Hematopoietic multipotent progenitor cell treated with erythropoietin and hydrocortisone succinate and interleukin-3 and kit ligand, for 17 days (in vitro differentiated cells): ENCODE measurements around the gene DNAJC6.

ENCODE experiments used
- DNase-seq: peaks from one replicate; pipeline ENCODE4 v3.0.0-alpha.2; 2015; ENCODE audit warnings: low spot score

The DNAJC6 gene

GRCh38 chr1:65292861-65293593, 16.3 kb upstream of the DNAJC6 start:
- DNase-seq = peak; percentile 90

DNA sequence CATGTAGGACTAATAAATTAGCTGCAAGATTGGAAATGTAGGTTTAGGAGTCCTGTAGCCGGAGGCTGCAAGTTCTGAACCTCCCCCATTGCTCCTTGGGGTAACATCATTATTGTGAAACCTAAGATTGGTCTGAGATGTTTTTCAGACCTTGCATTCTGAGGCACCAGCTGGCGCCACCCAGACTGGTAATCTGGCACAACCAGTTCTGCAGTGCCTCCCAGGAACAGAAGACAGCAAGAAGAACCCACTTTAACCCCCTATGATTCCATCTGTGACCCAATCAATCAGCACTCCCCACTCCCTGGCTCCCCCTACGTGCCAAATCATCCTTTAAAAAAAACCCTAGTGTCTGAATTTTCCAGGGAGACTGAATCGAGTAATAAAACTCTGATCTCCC, 11.6 kb upstream of the DNAJC6 start:
- peak; percentile 62 for DNase-seq

DNA sequence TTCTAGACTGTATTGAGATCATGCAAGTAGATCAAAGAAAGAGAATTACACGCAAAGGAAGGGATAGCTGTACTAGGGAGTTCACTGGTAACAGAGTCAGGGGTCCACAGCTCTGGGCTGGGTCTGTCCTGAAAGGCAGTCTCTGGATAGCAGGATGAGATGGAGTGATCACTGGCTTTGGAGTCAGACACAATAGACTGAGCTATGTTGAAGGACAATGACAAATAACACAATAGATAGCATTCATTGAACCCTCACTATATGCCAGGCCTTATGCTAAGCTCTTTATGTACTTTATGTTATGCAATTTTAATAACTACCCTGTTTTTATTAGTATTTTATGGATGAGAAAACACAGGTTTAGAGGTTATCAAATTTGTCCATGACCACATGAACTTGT, 10.0 kb upstream of the DNAJC6 start:
- DNase-seq = no peak

DNA sequence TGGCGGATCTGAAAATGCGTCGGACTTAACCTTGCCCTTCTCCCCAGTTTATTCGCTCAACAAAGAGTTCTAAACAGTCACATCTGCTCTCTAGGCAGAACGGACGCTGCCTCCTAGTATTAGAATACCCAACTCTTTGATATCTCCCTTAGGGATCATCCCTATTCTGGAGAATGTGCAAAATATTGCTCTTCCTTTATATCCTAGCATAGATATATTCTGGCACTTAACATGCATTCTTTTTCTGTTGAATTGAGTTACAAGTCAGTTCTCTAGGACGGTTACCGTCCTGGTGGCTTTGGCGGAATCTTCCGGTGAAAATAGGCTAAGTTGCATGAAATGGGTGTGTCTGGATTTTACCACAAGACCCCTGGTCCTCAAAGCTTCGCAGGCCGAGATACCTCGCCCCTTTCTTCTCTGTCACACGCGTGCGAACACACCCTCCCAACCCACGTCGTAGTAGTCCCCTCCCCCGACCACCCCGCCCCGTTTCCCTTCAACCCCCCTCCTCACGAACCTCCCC, 501 bp upstream of the DNAJC6 start:
- no peak for DNase-seq

DNA sequence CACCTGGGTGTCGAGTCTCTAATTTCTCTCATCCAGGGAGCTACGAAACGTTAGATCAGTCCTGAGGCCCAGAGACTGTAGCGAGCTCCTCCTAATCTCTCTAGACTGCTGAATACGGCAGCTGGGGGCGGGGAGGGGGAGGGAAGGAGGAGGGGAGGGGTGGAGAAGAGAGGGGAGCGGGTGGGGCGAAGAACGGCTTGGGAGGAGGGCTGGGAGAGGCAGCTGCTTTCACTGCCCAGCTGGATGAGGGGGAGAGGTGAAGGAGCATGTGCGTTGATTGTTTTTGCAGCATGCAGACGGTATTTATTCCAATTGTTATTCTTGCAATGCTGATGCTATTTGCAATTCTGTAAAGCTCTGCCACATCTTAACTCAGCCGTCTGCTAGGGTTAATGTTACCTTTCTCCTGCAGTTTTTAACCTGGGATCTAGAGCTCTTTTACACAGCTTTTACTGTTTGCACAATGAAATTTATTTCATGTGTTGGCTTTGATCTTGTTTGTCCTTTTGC, 790 bp downstream of the DNAJC6 start:
- no peak for DNase-seq

- peak; percentile 44 for DNase-seq
Observed at GRCh38 chr1:65311760-65312159, 2.4 kb downstream of the DNAJC6 start.

GRCh38 chr1:65316233-65316632, 6.9 kb downstream of the DNAJC6 start:
- DNase-seq = peak; percentile 39

DNA sequence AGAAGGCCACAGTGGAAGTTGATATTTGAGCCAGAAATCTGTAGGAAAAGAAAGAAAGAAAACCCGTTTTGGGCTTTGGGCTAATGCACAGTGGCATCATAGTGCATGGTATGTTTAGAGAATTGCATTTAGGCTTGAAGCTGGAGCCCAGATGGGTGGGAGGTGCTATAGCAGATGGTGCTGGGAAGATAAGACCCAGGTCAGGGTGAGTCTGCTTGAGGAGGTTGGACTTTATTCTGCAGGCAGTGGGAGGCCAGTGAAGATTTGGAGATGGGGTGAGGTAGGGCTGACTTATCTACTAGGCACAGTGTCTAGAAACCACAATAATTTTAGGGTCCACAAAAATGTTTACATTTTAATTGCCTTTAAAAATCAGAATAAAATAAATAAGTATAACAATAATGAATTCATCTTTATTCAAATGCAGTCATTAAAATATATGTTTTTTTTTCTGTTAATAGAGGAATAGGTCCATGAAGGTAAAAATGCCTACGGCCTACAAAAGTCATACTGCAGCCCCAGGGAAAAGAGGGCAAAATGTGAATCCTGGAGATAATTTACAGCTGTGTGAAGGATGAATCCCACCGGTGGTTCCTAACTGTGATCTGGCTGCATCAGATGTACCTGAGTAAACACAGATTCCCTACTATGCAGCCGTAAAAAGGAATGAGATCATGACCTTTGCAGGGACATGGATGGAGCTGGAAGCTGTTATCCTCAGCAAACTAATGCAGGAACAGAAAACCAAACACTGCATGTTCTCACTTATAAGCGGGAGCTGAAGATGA, 8.7 kb downstream of the DNAJC6 start:
- peak; percentile 87 for DNase-seq

- DNase-seq = peak; percentile 68
Observed at GRCh38 chr1:65319141-65319540, 9.8 kb downstream of the DNAJC6 start.

DNA sequence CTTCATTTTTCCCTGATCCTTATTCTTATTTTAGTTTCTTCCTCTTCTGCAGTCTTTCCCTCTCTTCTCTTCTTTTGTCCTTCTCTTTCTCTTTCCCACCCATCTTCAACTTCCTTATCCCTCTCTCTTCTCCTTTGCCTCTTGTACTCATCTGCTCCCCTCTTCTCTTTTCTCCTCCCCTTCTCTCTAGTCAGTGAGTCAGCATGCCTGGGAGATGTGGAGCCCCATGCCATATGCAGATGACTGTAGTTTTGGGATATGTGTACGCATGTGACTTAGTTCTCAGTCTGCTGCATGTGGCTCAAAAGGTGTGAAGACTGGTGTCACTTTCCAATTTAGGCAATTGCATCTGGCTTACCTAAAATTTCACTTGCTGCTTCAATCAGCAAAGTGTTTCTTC, 10.4 kb downstream of the DNAJC6 start:
- peak; percentile 57 for DNase-seq

DNA sequence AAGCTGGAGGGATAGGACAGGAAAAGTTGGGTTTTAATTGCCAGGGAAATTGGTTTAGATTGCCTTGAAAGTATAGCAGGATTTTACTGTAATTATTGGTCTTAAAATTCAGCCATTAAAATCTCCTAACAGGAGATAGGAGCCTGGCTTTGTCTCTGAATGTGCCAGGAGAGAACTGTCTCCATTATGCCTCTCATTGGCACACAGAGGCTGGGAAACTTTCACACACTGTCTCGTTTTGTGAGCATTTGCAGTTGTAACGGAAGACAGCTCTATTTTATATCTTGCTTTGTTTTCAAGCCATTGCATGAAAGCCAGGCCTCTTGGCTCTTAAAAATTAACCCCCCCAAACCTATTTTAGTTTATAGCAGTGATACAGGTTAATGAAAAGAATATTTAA, 12.5 kb downstream of the DNAJC6 start:
- no peak for DNase-seq

DNA sequence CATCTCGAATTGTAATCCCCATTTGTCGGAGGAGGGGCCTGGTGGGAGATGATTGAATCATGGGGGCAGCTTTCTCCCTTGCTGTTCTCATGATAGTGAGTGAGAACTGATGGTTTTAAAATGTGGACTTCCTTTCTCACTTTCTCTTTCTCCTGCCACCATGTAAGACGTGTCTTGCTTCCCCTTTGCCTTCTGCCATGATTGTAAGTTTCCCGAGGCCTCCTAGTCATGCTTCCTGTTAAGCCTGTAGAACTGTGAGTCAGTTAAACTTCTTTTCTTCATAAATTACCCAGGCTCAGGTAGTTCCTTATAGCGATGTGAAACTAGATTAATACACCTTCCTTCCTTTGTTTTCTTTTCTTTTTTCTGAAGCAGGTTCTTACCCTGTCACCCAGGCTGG, 13.9 kb downstream of the DNAJC6 start:
- no peak for DNase-seq

DNA sequence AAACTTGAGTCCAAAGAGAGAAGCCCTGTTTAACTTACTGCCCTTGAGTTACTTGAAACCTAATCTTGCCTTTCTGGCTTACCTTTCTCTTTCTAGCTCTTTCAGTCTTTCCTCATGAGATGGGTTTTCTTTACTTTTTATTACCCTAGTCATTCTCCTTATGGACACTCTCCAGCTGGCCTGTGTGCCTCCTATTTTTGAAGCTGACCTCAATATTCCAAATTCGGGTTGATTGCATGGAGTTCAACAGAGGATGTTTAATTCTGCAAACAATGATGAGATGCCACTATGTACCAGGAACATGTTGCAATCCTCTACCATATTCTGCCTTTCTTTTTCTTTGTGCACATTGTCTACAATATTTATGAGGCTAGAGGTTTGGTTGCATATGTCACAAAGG, 20.7 kb downstream of the DNAJC6 start:
- no peak for DNase-seq

DNA sequence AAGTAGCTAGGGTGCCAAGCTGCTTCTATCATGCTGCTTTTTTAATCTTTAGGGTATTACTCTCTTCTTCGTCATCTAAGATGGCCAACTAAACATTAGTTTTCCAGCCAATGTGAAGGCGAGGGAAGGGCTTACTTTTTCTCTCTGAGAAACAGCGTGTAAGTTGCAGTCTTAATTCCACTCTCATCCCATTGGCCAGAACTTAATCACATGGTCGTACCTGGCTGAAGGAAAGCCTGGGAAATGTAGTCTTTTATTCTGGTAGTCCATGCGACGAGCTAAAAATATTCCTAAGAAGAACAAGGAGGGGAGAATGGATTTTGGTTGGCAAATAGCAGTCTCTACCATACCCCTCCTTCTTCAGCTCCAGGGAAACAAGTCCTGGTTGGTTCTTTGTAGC, 21.5 kb downstream of the DNAJC6 start:
- DNase-seq = no peak

DNA sequence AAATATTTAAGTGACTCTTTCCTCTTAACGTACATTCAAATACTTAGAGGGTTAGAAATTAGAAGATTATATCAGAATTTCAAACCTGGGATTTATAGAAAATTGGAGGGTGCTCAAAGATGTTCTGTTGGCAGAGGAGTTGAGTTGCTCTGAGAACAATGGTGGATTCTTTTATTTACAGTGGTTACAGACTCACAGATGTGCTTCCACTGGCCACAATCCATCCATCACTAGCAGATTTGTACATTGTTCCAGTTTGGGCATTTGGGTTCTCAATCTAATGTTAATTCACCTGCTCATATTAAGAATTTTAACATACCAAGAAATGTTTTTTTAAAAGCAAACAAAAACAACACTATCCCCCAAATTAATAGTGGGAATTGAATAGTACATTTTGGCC, 23.5 kb downstream of the DNAJC6 start:
- no peak for DNase-seq

DNA sequence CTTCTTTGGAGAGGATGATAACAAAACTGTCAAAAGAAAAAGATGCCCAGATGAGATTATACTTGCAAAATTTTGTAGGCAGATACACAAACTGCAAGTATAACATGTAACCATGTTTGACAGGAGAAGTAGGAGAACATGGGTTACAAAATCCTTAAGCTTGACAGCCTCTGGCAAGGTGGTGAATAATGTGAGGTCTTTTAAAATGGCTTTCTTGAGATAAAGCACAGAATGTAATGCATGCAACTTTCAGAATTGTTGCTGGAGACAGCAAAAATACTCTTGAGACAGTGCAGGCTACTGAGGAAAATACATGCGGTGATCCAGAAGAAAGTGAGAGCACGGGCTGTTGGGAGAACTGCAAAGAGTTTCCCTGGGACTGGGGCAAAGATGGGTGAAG, 24.7 kb downstream of the DNAJC6 start:
- no peak for DNase-seq

- DNase-seq = no peak
Observed at GRCh38 chr1:65339866-65340468, 30.6 kb downstream of the DNAJC6 start.

GRCh38 chr1:65341381-65341780, 32.0 kb downstream of the DNAJC6 start:
- no peak for DNase-seq

DNA sequence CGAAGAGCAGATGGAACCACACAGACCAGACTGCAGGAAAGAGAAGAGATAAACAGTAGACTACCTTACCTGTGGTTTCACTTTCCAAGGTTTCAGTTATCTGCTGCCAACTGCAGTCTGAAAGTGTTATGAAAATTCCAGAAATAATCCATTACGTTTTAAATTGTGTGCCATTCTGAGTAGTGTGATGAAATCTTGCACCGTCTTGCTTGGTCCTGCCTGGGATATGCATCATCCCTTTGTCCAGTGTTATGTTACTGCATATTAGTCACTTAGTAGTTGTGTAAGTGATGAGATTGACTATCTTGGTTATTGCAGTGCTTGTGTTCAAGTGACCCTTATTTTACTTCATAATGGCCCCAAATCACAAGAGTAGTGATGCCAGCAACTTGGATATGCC, 33.9 kb downstream of the DNAJC6 start:
- DNase-seq = no peak

DNA sequence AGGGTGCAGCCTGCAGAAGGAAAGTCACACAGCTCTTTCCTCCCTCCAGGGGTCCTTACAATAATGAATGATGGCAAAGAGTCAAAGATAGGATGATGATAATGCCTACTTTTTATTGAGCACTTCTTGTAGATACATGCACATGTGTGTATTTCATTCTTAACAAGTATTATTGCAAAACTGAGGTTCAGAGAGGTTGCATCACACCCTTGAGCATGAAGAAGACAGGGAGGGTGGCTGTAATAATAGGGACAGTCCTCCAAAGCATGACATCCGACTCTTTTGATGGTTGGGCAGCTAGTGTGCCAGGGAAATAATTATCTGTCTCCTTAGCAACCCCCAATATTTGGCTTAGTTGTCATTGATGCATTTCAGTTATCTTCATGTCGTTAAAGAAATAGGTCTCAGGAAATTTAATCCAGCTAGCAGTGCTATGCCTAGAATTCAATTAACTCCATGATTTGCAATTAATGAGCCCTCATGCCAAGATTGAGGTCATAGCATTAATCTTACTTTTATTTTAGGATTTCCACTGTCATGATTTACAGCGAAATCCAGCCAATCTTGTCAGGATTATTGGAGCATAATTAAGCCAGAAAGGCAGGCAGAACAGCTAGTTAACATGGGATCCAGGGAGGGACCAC, 35.0 kb downstream of the DNAJC6 start:
- no peak for DNase-seq

DNA sequence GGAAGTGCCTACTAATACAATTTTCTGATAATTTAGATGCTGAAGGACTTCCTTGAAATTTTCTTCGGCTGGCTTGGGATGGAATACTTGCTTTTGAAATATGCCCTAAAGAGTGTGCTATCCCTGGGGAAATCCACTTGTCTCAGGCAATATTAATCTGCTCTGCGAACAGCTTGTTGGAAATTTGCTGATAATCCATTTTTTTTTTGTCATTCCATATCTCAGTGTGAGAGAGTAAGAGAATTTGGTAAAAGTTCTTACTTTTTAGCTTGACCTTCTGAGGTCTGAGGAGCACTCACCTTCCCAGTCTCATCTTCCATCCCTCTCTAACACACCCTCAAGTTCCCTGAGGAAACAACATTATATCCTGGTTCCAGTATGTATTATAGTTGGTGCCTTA, 36.8 kb downstream of the DNAJC6 start:
- no peak for DNase-seq

DNA sequence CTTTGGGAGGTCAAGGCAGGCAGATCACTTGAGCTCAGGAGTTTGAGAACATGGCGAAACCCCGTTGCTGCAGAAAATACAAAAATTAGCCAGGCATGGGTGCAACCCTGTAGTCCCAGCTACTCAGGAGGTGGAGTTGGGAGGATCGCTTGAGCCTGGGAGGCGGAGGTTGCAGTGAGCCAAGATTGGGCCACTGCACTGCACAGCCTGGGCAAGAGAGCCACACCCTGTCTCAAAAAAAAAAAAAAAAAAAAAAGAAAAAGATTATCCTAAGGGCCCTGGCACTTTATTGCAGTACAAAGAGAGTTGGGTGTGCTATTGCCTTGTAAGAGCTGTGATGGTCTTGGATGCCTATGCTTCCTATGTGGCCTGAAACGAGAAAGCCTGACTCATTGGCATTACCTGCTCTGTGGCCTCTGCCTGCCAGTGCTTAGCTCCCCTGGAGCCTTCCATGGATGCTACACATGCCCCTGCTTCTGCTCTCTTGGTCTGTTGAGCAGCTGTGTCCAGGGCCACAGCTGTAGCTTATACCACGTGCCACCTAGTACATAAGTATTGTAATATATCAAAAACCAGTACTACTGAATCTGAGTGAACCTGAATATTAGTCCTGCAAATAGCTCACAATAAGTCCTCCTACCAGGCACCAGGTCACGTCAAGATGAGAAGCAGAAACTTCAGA, 45.8 kb downstream of the DNAJC6 start:
- DNase-seq = peak; percentile 63
